Measurements from ENCODE around the gene SNX2.
"Not testable (repeated sequence)": the region's sequence is repeated elsewhere in the genome, so short reads cannot be mapped to it uniquely, and the experiment has no call there.

SNX2 gene

DNA sequence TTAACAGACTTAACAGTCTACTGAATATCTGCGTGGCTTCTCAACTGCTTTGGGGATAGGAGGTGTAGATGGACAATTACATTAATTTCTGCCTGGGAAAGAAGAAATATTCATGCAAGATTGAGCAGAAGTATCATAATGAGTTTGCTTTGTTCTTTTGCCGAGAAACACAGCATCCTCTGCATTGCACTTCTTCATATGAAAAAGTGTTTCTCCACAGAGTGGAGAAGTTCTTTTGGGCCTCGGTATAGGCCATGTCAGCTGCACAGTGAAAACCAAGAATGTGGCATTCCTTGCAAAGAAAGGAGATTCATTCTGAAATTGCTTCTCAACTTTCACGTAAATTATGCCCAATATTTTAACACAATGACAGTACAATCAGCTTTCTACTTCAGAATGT is 17.6 kb upstream of the SNX2 start:
- peaks cover 3% of the 10 kb centered on the region for H3K27me3 Mint-ChIP-seq (ENCODE audit: low read depth)
- H3K27ac Mint-ChIP-seq, result peak overlapping the region; percentile 1
- no peaks in the 10 kb centered on the region for H3K36me3 Mint-ChIP-seq (ENCODE audit: low read depth)
- no peaks in the 10 kb centered on the region for H3K9me3 Mint-ChIP-seq
- H3K4me1 Mint-ChIP-seq (ENCODE audit: low read depth), result peaks cover 20% of the 10 kb centered on the region
- H3K4me3 Mint-ChIP-seq, result no peak overlapping the region

DNA sequence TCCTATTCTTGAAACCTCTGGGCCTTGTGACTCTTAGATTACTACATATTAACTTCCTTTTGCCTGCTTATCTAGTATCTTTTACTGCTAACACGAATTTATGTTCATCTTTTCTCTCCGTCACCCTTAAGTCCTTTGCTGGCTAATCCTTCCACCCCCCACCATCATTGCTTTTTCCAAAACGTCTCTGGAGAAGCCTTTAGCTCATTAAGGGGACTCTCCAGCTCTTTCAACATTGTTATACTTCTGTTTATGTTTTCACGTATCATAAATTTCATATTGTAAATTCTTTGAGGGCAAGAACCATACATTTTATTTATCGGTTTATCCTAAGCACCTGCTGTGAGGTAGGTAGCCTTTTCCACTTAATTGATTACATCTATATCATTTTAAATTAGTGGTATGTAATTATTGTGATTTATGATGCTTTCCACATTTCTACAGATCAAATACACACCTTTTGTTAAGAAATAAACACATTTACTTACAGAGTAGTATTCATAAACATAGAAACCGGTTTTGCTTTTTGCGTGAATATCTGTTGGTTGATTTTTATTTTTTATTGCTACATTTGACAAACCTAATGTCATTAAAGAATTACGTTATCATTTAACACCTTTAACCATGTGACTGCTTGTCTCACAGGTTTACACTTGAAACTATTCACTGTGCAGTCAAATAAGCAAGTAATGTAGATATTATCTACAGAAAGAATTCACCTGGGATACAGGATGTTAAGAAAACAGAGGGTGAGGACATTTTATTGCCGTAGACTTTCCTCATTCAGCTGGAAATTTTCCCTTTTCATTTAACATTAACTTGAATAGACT is 15.4 kb upstream of the SNX2 start:
- no peak overlapping the region for H3K27ac Mint-ChIP-seq
- H3K4me1 Mint-ChIP-seq (ENCODE audit: low read depth), result peaks cover 20% of the 10 kb centered on the region

DNA sequence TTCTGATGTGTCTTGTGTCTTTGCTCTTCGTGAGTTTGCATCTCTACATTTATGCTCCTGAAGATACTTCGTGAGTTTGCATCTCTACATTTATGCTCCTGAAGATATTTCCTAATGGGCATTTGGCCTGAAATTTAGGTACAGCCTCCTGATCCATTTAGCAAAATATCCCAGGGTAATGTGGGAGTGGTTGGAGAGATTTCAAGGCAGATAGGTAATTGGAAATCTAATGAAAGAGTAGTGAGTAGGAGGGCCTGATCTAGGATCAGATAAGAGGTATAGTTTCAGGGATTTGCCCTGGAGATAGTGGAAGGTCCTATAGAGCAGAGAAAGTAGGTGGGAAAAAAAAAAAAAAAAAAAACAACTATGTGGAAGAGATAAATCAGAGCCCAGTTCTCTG is 14.6 kb upstream of the SNX2 start:
- peaks cover 20% of the 10 kb centered on the region for H3K4me1 Mint-ChIP-seq (ENCODE audit: low read depth)
- H3K36me3 Mint-ChIP-seq (ENCODE audit: low read depth), result no peaks in the 10 kb centered on the region
- H3K9me3 Mint-ChIP-seq, result no peaks in the 10 kb centered on the region
- no peak overlapping the region for H3K4me3 Mint-ChIP-seq
- H3K27ac Mint-ChIP-seq, result no peak overlapping the region
- no peaks in the 10 kb centered on the region for H3K27me3 Mint-ChIP-seq (ENCODE audit: low read depth)

More for the DNA sequence above, 15.4 kb upstream of the SNX2 start:
- Mint-ChIP-seq H3K27me3 (ENCODE audit: low read depth) (no peaks in the 10 kb centered on the region), H3K9me3 (no peaks in the 10 kb centered on the region), H3K4me3 (no peak overlapping the region), H3K36me3 (ENCODE audit: low read depth) (no peaks in the 10 kb centered on the region)

DNA sequence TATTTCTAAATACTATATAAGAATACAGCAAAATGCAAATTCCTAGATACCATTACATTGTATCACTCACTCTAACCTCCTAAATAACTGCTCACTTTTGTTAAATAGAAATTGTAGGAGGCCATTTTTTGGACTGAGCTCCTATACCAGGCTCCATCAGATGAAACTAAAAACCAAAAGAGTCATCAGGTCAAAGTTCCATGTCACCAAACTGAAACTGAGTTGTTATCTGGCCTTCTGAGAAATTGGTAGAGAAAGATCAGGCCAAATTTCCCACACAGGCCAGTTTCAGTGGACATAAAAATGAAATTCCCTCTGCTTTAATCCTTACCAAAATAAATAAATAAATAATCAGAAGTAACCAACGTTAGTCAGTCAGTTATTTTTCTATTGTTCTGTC is 13.8 kb upstream of the SNX2 start:
- Mint-ChIP-seq H3K36me3 (ENCODE audit: low read depth) (no peaks in the 10 kb centered on the region), H3K9me3 (no peaks in the 10 kb centered on the region), H3K4me1 (ENCODE audit: low read depth) (peaks cover 12% of the 10 kb centered on the region), H3K4me3 (no peak overlapping the region), H3K27ac (no peak overlapping the region), H3K27me3 (ENCODE audit: low read depth) (no peaks in the 10 kb centered on the region)

DNA sequence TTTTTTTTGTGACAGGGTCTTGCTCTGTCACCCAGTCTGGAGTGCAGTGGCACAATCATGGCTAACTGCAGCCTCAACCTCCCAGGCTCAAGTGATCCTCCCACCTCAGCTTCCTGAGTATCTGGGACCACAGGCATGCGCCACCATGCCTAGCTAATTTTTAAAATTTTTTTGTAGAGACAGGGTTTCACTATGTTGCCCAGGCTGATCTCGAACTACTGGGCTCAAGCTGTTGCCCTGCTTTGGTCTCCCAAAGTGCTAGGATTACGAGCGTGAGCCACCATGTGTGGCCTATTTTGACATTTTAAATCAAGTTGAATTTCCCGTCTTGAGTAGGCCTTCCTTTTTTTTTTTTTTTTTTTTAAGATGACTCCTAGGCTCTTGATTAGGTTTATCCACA is 13.0 kb upstream of the SNX2 start:
- H3K27ac Mint-ChIP-seq; H3K4me1 Mint-ChIP-seq (ENCODE audit: low read depth); H3K4me3 Mint-ChIP-seq; H3K36me3 Mint-ChIP-seq (ENCODE audit: low read depth); H3K27me3 Mint-ChIP-seq (ENCODE audit: low read depth); H3K9me3 Mint-ChIP-seq: not testable (repeated sequence)

DNA sequence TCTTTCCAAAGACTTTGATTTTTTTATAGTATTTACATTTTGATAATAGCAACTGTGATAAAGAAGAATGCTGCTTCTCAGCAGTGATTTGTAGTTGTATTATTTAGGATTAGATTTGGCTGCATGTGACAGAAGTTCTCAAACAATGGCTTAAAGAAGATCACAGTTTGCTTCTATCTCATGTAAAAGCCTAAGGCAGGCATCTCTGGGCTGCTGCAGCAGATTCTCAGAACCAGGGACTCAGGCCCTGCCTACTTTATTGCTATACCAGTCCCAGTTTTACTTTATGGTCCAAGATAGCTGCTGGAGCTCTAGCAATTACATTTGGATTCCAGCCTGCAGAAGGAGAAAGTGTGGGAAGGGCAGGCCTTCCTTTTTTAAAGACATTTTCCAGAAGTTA is 8.8 kb upstream of the SNX2 start:
- Mint-ChIP-seq H3K36me3 (ENCODE audit: low read depth) (no peaks in the 10 kb centered on the region), H3K4me1 (ENCODE audit: low read depth) (no peaks in the 10 kb centered on the region), H3K27me3 (ENCODE audit: low read depth) (peaks cover 16% of the 10 kb centered on the region), H3K27ac (no peak overlapping the region), H3K4me3 (no peak overlapping the region), H3K9me3 (no peaks in the 10 kb centered on the region)

DNA sequence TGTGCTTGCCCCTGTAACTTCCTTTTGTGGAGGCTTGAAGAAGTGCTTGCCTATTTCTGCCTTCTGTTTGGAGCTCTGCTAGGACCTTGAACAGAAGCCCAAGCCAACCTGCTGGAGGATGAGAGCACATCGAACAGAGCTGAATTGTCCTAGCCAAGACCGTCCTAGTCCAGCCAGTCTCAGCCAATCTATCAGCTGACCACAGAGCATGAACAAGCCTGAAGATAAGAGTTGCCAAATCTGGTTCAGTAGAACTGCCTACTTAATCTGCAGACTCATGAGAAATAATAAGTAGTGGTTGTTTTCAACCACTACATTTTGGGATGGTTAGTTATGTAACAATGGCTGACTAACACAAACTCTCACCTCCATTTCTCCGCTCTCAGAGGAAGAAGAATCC is 4.4 kb upstream of the SNX2 start:
- Mint-ChIP-seq H3K36me3 (ENCODE audit: low read depth) (no peaks in the 10 kb centered on the region), H3K27me3 (ENCODE audit: low read depth) (peaks cover 22% of the 10 kb centered on the region), H3K9me3 (no peaks in the 10 kb centered on the region), H3K27ac (no peak overlapping the region), H3K4me1 (ENCODE audit: low read depth) (peaks cover 3% of the 10 kb centered on the region), H3K4me3 (no peak overlapping the region)

DNA sequence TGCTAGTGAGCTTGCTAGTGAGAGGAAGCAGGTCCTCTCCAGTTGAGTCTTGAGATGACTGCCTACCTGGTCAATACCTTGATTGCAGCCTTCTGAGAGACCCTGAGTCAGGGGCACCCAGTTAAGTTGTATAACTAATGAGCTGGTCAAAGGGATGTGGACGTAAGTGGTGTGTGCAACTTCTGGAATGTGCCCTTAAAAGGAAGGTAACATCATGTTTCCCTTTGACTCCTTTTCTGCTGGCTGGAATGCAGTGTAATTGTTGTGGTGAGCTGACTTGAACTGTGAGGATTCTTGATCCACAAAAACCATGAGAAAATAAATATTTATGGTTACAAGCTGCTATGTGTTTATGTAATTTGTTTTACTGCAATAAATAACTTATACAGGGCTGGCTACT is 2.4 kb upstream of the SNX2 start:
- Mint-ChIP-seq H3K4me3 (no peak overlapping the region), H3K27me3 (ENCODE audit: low read depth) (peaks cover 22% of the 10 kb centered on the region), H3K9me3 (no peaks in the 10 kb centered on the region), H3K4me1 (ENCODE audit: low read depth) (peaks cover 12% of the 10 kb centered on the region), H3K36me3 (ENCODE audit: low read depth) (no peaks in the 10 kb centered on the region), H3K27ac (no peak overlapping the region)

DNA sequence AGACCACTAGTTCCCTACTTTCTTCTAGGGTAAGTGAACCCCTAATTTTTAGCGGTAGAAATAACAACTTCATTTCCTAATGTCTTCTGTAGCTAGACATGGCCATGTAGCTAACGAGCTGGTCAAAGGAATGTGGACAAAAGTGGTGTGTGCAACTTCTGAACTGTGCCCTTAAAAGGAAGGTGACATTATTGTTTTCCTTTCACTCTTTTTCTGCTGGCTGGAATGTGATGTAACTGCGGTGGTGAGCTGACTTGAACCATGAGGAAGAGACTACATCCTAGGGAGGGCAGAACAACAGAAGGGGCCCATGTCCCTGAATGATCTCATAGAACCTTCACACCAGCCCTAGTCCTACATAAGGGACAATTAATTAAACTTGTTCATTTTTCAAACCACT is 1.3 kb upstream of the SNX2 start:
- no peak overlapping the region for H3K27ac Mint-ChIP-seq
- H3K4me1 Mint-ChIP-seq (ENCODE audit: low read depth), result peaks cover 15% of the 10 kb centered on the region

DNA sequence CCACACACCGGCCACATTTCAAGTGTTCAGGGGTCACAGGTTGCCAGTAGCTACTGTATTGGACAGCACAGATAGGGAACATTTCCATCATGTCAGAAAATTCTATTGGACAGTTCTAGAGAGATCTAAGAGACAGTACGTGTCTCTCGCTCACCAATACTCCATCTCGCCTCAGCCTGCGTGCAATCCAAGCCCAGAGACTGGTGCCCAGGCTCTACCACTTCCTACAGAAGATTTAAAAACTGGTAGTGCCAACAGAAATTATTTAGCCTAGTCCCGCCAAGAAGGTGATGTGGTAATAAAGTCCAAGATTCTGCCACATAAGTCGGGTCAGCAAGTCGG is 390 bp upstream of the SNX2 start:
- H3K36me3 Mint-ChIP-seq (ENCODE audit: low read depth), result no peaks in the 10 kb centered on the region
- H3K27me3 Mint-ChIP-seq (ENCODE audit: low read depth), result peaks cover 18% of the 10 kb centered on the region
- peak overlapping the region; percentile 92 for H3K4me3 Mint-ChIP-seq
- peaks cover 16% of the 10 kb centered on the region for H3K4me1 Mint-ChIP-seq (ENCODE audit: low read depth)
- H3K27ac Mint-ChIP-seq, result peak overlapping the region; percentile 74
- H3K9me3 Mint-ChIP-seq, result no peaks in the 10 kb centered on the region

More for the DNA sequence above, 1.3 kb upstream of the SNX2 start:
- H3K36me3 Mint-ChIP-seq (ENCODE audit: low read depth), result no peaks in the 10 kb centered on the region
- peak overlapping the region; percentile 32 for H3K4me3 Mint-ChIP-seq
- peaks cover 18% of the 10 kb centered on the region for H3K27me3 Mint-ChIP-seq (ENCODE audit: low read depth)
- no peaks in the 10 kb centered on the region for H3K9me3 Mint-ChIP-seq

DNA sequence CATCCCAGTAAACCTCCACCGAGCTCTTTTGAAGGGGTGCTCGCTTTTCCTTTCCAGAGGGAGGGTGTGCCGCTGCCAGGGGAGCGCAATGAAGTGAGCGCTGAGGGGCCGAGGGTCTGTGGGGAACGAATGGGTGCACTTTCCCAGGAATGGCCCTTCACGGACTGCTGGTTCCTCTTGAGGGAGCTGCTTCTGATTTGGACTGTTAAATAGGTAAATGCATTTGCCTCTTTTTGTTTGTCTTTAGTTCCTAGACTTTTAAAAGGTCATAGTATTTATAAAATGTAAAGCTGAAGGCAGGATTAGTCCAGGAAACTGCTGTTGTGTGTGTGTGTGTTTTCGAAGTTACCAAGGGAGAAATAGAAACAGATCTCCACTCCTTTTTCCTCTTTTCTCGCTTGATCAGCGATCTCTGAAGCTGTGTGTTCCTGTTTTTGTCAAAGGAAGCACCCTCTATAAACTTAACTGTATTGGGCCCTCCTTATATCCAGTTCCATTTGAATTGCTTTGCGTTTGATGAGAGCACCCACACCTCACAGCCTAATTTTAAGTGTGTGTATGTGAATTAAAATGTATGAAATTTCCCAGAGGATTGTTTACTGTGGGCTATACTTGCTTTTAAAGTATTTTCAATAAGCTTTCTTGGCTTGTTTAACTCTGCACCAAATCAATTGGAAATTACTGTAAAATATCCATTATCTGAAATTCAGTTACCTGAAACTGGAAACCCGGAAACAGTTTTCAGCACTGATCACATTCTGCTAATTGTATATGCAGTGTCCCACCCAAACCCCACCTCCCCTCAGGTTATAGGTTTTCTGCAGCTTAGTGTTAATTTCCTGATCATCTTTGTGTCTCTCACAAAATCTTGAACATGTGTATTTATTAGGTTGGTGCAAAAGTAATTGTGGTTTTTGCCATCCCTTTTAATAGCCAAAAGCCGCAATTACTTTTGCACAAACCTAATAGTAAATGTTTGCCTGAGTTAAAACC is 966 bp downstream of the SNX2 start:
- Mint-ChIP-seq H3K36me3 (ENCODE audit: low read depth) (peaks cover 1% of the 10 kb centered on the region), H3K27ac (peak overlapping the region; percentile 87), H3K27me3 (ENCODE audit: low read depth) (peaks cover 7% of the 10 kb centered on the region), H3K9me3 (no peaks in the 10 kb centered on the region), H3K4me3 (peak overlapping the region; percentile 92), H3K4me1 (ENCODE audit: low read depth) (peaks cover 16% of the 10 kb centered on the region)

DNA sequence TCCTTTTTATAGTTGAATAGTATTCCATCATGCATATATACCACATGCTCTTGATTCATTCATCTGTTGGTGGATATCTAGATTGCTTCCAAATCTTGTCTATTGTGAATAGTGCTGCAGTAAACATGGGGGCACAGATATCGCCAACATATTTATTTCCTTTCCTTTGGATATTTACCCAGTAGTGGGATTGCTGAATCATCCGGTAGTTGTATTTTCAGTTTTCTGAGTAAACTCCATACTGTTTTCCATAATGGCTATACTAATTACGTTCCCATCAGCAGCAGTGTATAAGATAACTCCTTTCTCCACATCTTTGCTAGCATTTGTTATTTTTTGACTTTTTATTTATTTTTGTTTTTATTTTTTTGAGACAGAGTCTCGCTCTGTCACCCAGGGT is 3.3 kb downstream of the SNX2 start:
- Mint-ChIP-seq H3K9me3 (no peaks in the 10 kb centered on the region), H3K27me3 (ENCODE audit: low read depth) (no peaks in the 10 kb centered on the region), H3K36me3 (ENCODE audit: low read depth) (peaks cover 1% of the 10 kb centered on the region), H3K4me3 (no peak overlapping the region), H3K4me1 (ENCODE audit: low read depth) (peaks cover 16% of the 10 kb centered on the region), H3K27ac (no peak overlapping the region)

DNA sequence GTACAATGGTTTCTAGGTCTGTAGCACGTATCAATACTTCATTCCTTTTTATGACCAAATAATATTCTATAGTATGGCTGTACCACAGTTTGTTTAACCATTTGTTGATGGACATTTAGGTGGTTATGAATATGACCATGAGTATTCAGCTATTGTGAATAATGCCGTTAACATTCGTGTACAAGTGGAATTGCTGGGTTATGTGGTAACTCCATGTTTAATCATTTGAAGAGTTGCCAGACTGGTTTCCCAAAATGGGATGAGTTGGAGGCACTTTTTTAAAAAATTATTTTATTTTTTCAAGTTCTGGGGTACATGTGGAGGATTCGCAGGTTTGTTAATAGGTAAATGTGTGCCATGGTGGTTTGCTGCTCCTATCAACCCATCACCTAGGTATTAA is 4.6 kb downstream of the SNX2 start:
- H3K9me3 Mint-ChIP-seq, result peaks cover under 1% of the 10 kb centered on the region
- peaks cover 1% of the 10 kb centered on the region for H3K36me3 Mint-ChIP-seq (ENCODE audit: low read depth)
- no peaks in the 10 kb centered on the region for H3K27me3 Mint-ChIP-seq (ENCODE audit: low read depth)
- no peak overlapping the region for H3K27ac Mint-ChIP-seq
- no peak overlapping the region for H3K4me3 Mint-ChIP-seq
- peaks cover 16% of the 10 kb centered on the region for H3K4me1 Mint-ChIP-seq (ENCODE audit: low read depth)

DNA sequence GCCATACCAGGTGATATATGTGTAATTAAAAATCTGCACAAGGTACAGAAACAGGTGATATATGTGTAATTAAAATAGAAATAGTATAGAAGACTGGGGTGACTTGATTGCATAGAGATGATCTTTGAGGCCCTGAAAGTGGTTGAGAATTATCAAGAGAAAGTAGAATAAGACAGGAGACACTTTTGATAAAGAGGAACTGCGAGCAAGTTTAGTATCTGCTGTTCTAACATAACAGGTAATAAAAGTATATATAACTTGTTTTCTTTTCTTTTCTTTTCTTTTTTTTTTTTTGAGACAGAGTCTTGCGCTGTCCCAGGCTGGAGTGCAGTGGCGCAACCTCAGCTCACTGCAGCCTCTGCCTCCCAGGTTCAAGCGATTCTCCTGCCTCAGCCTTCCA is 5.4 kb downstream of the SNX2 start:
- H3K27me3 Mint-ChIP-seq (ENCODE audit: low read depth), result no peaks in the 10 kb centered on the region
- H3K4me3 Mint-ChIP-seq, result no peak overlapping the region
- H3K36me3 Mint-ChIP-seq (ENCODE audit: low read depth), result peaks cover 8% of the 10 kb centered on the region
- peaks cover 13% of the 10 kb centered on the region for H3K4me1 Mint-ChIP-seq (ENCODE audit: low read depth)
- H3K27ac Mint-ChIP-seq, result no peak overlapping the region
- H3K9me3 Mint-ChIP-seq, result peaks cover 9% of the 10 kb centered on the region

DNA sequence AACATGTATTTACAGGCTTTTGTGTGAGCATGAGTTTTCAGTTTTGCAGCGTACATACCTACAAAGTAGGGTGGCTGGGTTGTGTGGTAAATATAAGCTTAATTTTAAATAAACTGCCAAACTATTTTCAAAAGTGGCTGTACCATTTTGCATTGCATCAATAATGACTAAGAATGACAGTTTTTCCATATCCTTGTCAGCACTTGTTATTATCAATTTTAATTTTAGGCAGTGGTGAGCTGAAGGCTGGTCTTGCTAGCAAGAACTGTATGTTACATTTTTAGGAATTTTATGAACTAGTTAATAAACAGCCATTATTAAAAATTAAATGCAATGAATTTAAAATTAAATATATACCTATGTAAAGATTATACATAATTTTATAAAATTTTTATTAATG is 6.6 kb downstream of the SNX2 start:
- Mint-ChIP-seq H3K4me1 (ENCODE audit: low read depth) (peaks cover 10% of the 10 kb centered on the region), H3K9me3 (peaks cover 19% of the 10 kb centered on the region), H3K27me3 (ENCODE audit: low read depth) (no peaks in the 10 kb centered on the region), H3K27ac (no peak overlapping the region), H3K36me3 (ENCODE audit: low read depth) (peaks cover 12% of the 10 kb centered on the region), H3K4me3 (no peak overlapping the region)
